ENCODE data around the gene CLMN. TPM values are rescaled to one million over a fixed set of nuclear protein-coding genes. Genes with fewer than 3 reads are reported as not detected.

CLMN gene
- total and polyA plus RNA-seq, 10 of the 15 experiments (the other 5 are each of a cell fraction or from before 2014, with no cell fraction given): 7.8 to 49.3 (median 18.5) TPM

GRCh38 chr14:95290021-95290420, 29.7 kb downstream of the CLMN start:
- WGBS (ENCODE audit: insufficient coverage, insufficient replicate concordance, low lambda C conversion rate, missing lambda C conversion rate): 73% methylated on average over 5 of the region's 5 CpGs
- H4K20me1 ChIP-seq (ENCODE audit: control insufficient read depth, insufficient read depth): no peaks in the 10 kb centered on the region
- SMC1A ChIA-PET (ENCODE audit: uncharacterized antibody, unreplicated experiment): interaction anchor here (1.0 to 1.6 kb wide), 5 partner anchors 8 to 69 kb away, joined by 3 to 6 read pairs (median 3); no protein-coding TSS in a partner anchor
- H3K27me3 ChIP-seq (replicated peaks in 1 of 2; ENCODE audit: control insufficient read depth in 2 of 2, insufficient read depth in 2 of 2, low read length in 1 of 2): no peaks in the 10 kb centered on the region
- CTCF ChIA-PET: no interaction called here
- H3K9ac ChIP-seq (ENCODE audit: control insufficient read depth, insufficient read depth, low read length): no peak overlapping the region
- BruUV-seq (replicated peaks): no TSS peak
- no peak for FAIRE-seq
- RAD21 ChIA-PET (ENCODE audit: unreplicated experiment): no interaction called here
- DNase-seq (ENCODE audit: low read depth, low spot score): no peak
- intact Hi-C loops (cut with micrococcal nuclease; ENCODE audit: unreplicated experiment) (no loop called here), in situ Hi-C loops (cut with MboI) (no loop called here)
- H3K4me3 ChIP-seq: no peak overlapping the region
- H3K36me3 ChIP-seq (ENCODE audit: control insufficient read depth in 2 of 2, insufficient read depth in 2 of 2, low read length in 1 of 2): peaks cover 0 to 2% of the 10 kb centered on the region in 2 experiments; a peak in 2 of 4 replicates
- H3K79me2 ChIP-seq (ENCODE audit: control insufficient read depth, insufficient read depth, low read length): no peaks in the 10 kb centered on the region
- no peak overlapping the region for H3K4me2 ChIP-seq (ENCODE audit: control insufficient read depth, insufficient read depth)
- no peak for ATAC-seq
- H3K9me3 ChIP-seq (replicated peaks; ENCODE audit: control insufficient read depth, insufficient read depth, low read length): no peaks in the 10 kb centered on the region; the same call in 2 of the 3 replicates
- H3K4me1 ChIP-seq (ENCODE audit: control insufficient read depth, insufficient read depth, low read length): 0 out of 2 replicates have a peak, but pooled peaks cover 3% of the 10 kb centered on the region
- no peak overlapping the region for H3K27ac ChIP-seq (ENCODE audit: control insufficient read depth, insufficient read depth)
- TF ChIP-seq MEF2A (IDR thresholded peaks at IDR 0.05; ENCODE audit: insufficient read depth, low read depth, low read length) (no peak), RUNX3 (IDR thresholded peaks at IDR 0.05; ENCODE audit: low read length) (no peak), STAT1 (conservative IDR thresholded peaks at IDR 0.05) (no peak), LARP7 (IDR thresholded peaks at IDR 0.05) (no peak), NR2F1 (conservative IDR thresholded peaks at IDR 0.05) (no peak), REST (IDR thresholded peaks at IDR 0.05; ENCODE audit: low read depth, low read length) (no peak), ESRRA (IDR thresholded peaks at IDR 0.05; ENCODE audit: low read length) (no peak), E2F4 (IDR thresholded peaks at IDR 0.05; ENCODE audit: low read depth, low read length) (no peak), CEBPB (IDR thresholded peaks at IDR 0.05; ENCODE audit: borderline replicate concordance in 1 of 2, low read depth in 2 of 2, low read length in 2 of 2) (no peak), ZNF592 (IDR thresholded peaks at IDR 0.05) (no peak)
- H2AFZ ChIP-seq (ENCODE audit: control insufficient read depth, low read depth, low read length): no peak overlapping the region
- POLR2A ChIA-PET: no interaction called here

All from GM12878 (cell line).